H1 (cell line): ENCODE results near the gene VSIR. TPM values are rescaled to one million over a fixed set of nuclear protein-coding genes. Genes with fewer than 3 reads are reported as not detected.

Source experiments
- CTCF ChIA-PET: fragments of 300-600 bp; sonication (Branson Sonifier 250); formaldehyde crosslinking; loops from one replicate; lab custom pipeline; 2021; ENCODE audit not compliant: partially characterized antibody; lab: Charles Lee
- POLR2A ChIA-PET: fragments of 300-600 bp; sonication (Branson Sonifier 250); formaldehyde crosslinking; loops from one replicate; lab custom pipeline; 2021; ENCODE audit warnings: inconsistent platforms; ENCODE audit not compliant: partially characterized antibody; lab: Charles Lee
- DNase-seq, 2 experiments: peaks; one replicate each; pipeline versions ENCODE4 v3.0.0 to v3.0.0-alpha.2; 2010 to 2022; ENCODE audit warnings: low spot score in 2 of 2, low read depth in 1 of 2, mixed read lengths in 1 of 2
- FAIRE-seq: peaks from 2 replicates; lab custom pipeline; 2011; peaks lifted over from hg19 to GRCh38; lab: Jason Lieb, UNC
- H2AFZ ChIP-seq: 2 replicates; pipeline ENCODE4 v1.8.1; 2012; ENCODE audit warnings: low read length, inconsistent platforms
- H2AK5ac ChIP-seq: 2 replicates; pipeline ENCODE4 v1.6.1; 2013; ENCODE audit warnings: low read depth, low read length
- H2BK120ac ChIP-seq: replicated peaks from 2 replicates; pipeline ENCODE3; 2013; ENCODE audit warnings: low read depth, low read length, inconsistent platforms
- H2BK12ac ChIP-seq: 2 replicates; pipeline ENCODE4 v1.6.1; 2013; ENCODE audit warnings: low read depth, low read length
- H2BK15ac ChIP-seq: 2 replicates; pipeline ENCODE4 v1.6.1; 2013; ENCODE audit warnings: low read length
- H2BK20ac ChIP-seq: 2 replicates; pipeline ENCODE4 v1.6.1; 2013; ENCODE audit warnings: low read length
- H2BK5ac ChIP-seq: 2 replicates; pipeline ENCODE4 v1.6.1; 2013; ENCODE audit warnings: low read depth, low read length
- H3K14ac ChIP-seq: 2 replicates; pipeline ENCODE4 v1.6.1; 2013; ENCODE audit warnings: inconsistent platforms; ENCODE audit not compliant: insufficient read length
- H3K18ac ChIP-seq: 2 replicates; pipeline ENCODE4 v1.6.1; 2013; ENCODE audit warnings: low read length; ENCODE audit errors: extremely low read depth
- H3K23ac ChIP-seq: 2 replicates; pipeline ENCODE4 v1.6.1; 2013; ENCODE audit warnings: inconsistent platforms; ENCODE audit not compliant: insufficient read length
- H3K23me2 ChIP-seq: 2 replicates; pipeline ENCODE4 v1.6.1; 2013; ENCODE audit warnings: low read depth, low read length
- H3K27ac ChIP-seq: 2 replicates; pipeline ENCODE4 v1.6.1; 2011; ENCODE audit warnings: low read depth, low read length, inconsistent platforms
- H3K27me3 ChIP-seq, 4 experiments: replicated peaks in 1 of 4; 1 replicate in 1 of 4; 2 replicates in 3 of 4; pipeline versions ENCODE4 v1.6.1 to v1.8.1; 2011 to 2013; ENCODE audit warnings: low read length in 3 of 4, mild to moderate bottlenecking in 3 of 4, inconsistent platforms in 2 of 4, mixed read lengths in 2 of 4, moderate library complexity in 1 of 4; ENCODE audit not compliant: control insufficient read depth in 3 of 4, insufficient read depth in 3 of 4; ENCODE audit errors: extremely low read depth in 1 of 4
- H3K36me3 ChIP-seq, 4 experiments: 2 replicates each; pipeline versions ENCODE4 v1.6.1 to v1.8.1; 2011 to 2013; ENCODE audit warnings: mild to moderate bottlenecking in 4 of 4, low read length in 3 of 4, moderate library complexity in 2 of 4, control low read depth in 1 of 4, inconsistent platforms in 1 of 4; ENCODE audit not compliant: insufficient read depth in 4 of 4, control insufficient read depth in 2 of 4
- H3K4ac ChIP-seq: replicated peaks from 2 replicates; pipeline ENCODE3; 2013; ENCODE audit warnings: low read length, low read depth, mixed read lengths, inconsistent platforms; ENCODE audit not compliant: insufficient read length
- H3K4me1 ChIP-seq, 4 experiments: replicated peaks in 1 of 4; 1 replicate in 1 of 4; 2 replicates in 3 of 4; pipeline versions ENCODE4 v1.6.1 to v1.8.1; 2011 to 2013; ENCODE audit warnings: low read length in 3 of 4, inconsistent platforms in 2 of 4, mixed read lengths in 1 of 4; ENCODE audit not compliant: insufficient read depth in 4 of 4, control insufficient read depth in 3 of 4
- H3K4me2 ChIP-seq, 2 experiments: 2 replicates each; pipeline versions ENCODE4 v1.6.1 to v1.8.1; 2011 to 2013; ENCODE audit warnings: low read depth in 2 of 2, low read length in 2 of 2, control low read depth in 1 of 2, inconsistent platforms in 1 of 2, mild to moderate bottlenecking in 1 of 2; ENCODE audit not compliant: insufficient read depth in 1 of 2
- H3K4me3 ChIP-seq, 4 experiments: fragments of 200-600, 300-600 bp in 1 of 4; sonication (generic), shearing (Covaris generic), sonication (Bioruptor Twin) in 1 of 4; 2 replicates each; pipeline versions ENCODE4 v1.5.1 to v1.8.1; 2011 to 2016; ENCODE audit warnings: low read length in 4 of 4, low read depth in 3 of 4, control low read depth in 2 of 4, inconsistent platforms in 2 of 4, mild to moderate bottlenecking in 2 of 4, mixed read lengths in 1 of 4, moderate library complexity in 1 of 4; ENCODE audit not compliant: insufficient read depth in 2 of 4; ENCODE audit errors: extremely low read depth in 1 of 4
- H3K56ac ChIP-seq: replicated peaks from 2 replicates; pipeline ENCODE3; 2013; ENCODE audit warnings: low read depth, mild to moderate bottlenecking, mixed read lengths, low read length, inconsistent platforms; ENCODE audit not compliant: insufficient read length
- H3K79me1 ChIP-seq: 2 replicates; pipeline ENCODE4 v1.6.1; 2013; ENCODE audit warnings: low read depth, low read length, control low read depth
- H3K79me2 ChIP-seq, 2 experiments: 2 replicates each; pipeline versions ENCODE4 v1.6.1 to v1.8.1; 2012 to 2013; ENCODE audit warnings: low read length in 2 of 2, mild to moderate bottlenecking in 2 of 2, inconsistent platforms in 1 of 2; ENCODE audit not compliant: insufficient read depth in 2 of 2, control insufficient read depth in 1 of 2
- H3K9ac ChIP-seq, 4 experiments: replicated peaks in 1 of 4; 1 replicate in 1 of 4; 2 replicates in 3 of 4; pipeline versions ENCODE4 v1.6.1 to v1.8.1; 2011 to 2013; ENCODE audit warnings: low read depth in 3 of 4, low read length in 3 of 4, control low read depth in 2 of 4, mild to moderate bottlenecking in 2 of 4, moderate library complexity in 2 of 4, inconsistent platforms in 1 of 4; ENCODE audit errors: extremely low read depth in 1 of 4
- H3K9me3 ChIP-seq, 2 experiments: 2 replicates each; pipeline versions ENCODE4 v1.6.1 to v1.8.1; 2012 to 2013; ENCODE audit warnings: mild to moderate bottlenecking in 2 of 2, moderate library complexity in 2 of 2, control low read depth in 1 of 2, inconsistent platforms in 1 of 2, low read depth in 1 of 2, low read length in 1 of 2, mixed read lengths in 1 of 2; ENCODE audit not compliant: insufficient read depth in 2 of 2
- H4K20me1 ChIP-seq, 2 experiments: replicated peaks in 1 of 2; 2 replicates each; pipeline versions ENCODE3 to v1.8.1; 2011 to 2013; ENCODE audit warnings: inconsistent platforms in 2 of 2, low read length in 2 of 2, mild to moderate bottlenecking in 1 of 2; ENCODE audit not compliant: insufficient read depth in 2 of 2, control insufficient read depth in 1 of 2
- H4K5ac ChIP-seq: 2 replicates; pipeline ENCODE4 v1.6.1; 2013; ENCODE audit warnings: low read length, low read depth, mixed read lengths, inconsistent platforms; ENCODE audit not compliant: insufficient read length
- H4K8ac ChIP-seq: 2 replicates; pipeline ENCODE4 v1.8.0; 2013; ENCODE audit warnings: mild to moderate bottlenecking, moderate library complexity, low read length, inconsistent platforms; ENCODE audit not compliant: insufficient read depth; ENCODE audit errors: extremely low read depth
- H4K91ac ChIP-seq: replicated peaks from 2 replicates; pipeline ENCODE3; 2013; ENCODE audit warnings: low read length, mixed read lengths, inconsistent platforms; ENCODE audit not compliant: insufficient read length
- ASH2L ChIP-seq: fragments of 200-600, 300-600 bp; sonication (generic); IDR thresholded peaks from one replicate; pipeline ENCODE4 v1.7.1; 2017; ENCODE audit warnings: low read length
- CHD1 ChIP-seq: IDR thresholded peaks from 2 replicates; pipeline ENCODE4 v1.6.1; 2012; ENCODE audit warnings: low read depth, low read length, improper control_type of control experiment
- EP300 ChIP-seq, 2 experiments: IDR thresholded peaks; 1 replicate in 1 of 2; 2 replicates in 1 of 2; pipeline ENCODE4 v1.6.1; 2011 to 2012; ENCODE audit warnings: low read depth in 2 of 2, low read length in 2 of 2, mild to moderate bottlenecking in 2 of 2, borderline replicate concordance in 1 of 2, inconsistent platforms in 1 of 2, moderate library complexity in 1 of 2
- JUND ChIP-seq: IDR thresholded peaks from 2 replicates; pipeline ENCODE4 v1.6.1; 2011; ENCODE audit warnings: mild to moderate bottlenecking, improper control_type of control experiment, low read length
- KDM4A ChIP-seq: IDR thresholded peaks from one replicate; pipeline ENCODE4 v1.7.1; 2012; ENCODE audit warnings: low read depth, mild to moderate bottlenecking, moderate library complexity, low read length, inconsistent platforms; ENCODE audit not compliant: severe bottlenecking
- MAFK ChIP-seq: IDR thresholded peaks from 2 replicates; pipeline ENCODE4 v1.6.1; 2012; ENCODE audit warnings: low read depth, mild to moderate bottlenecking, improper control_type of control experiment, low read length
- SIN3A ChIP-seq, 2 experiments: IDR thresholded peaks in 1 of 2; conservative IDR thresholded peaks in 1 of 2; 2 replicates each; pipeline ENCODE4 v1.6.1; 2011 to 2012; ENCODE audit warnings: low read length in 2 of 2, improper control_type of control experiment in 1 of 2, low read depth in 1 of 2, mild to moderate bottlenecking in 1 of 2
- SRF ChIP-seq: IDR thresholded peaks from 2 replicates; pipeline ENCODE4 v1.6.1; 2011; ENCODE audit warnings: mild to moderate bottlenecking, low read depth, low read length, moderate library complexity
- SUZ12 ChIP-seq: fragments of 200-600 bp; sonication (generic); IDR thresholded peaks from 2 replicates; pipeline ENCODE4 v1.6.1; 2012; ENCODE audit warnings: mild to moderate bottlenecking, inconsistent platforms, low read length, moderate library complexity, mixed read lengths
- TAF1 ChIP-seq: IDR thresholded peaks from 2 replicates; pipeline ENCODE4 v1.6.1; 2011; ENCODE audit warnings: mild to moderate bottlenecking, low read depth, low read length
- WGBS, 2 experiments: shearing (Covaris generic) in 1 of 2; methylation state at CpG; one replicate each; pipeline versions ENCODE4 v1.1.6 to v1.1.7; 2013 to 2015; ENCODE audit warnings: low lambda C conversion rate in 2 of 2, mixed read lengths in 2 of 2, inconsistent platforms in 1 of 2, low coverage in 1 of 2, missing lambda C conversion rate in 1 of 2; ENCODE audit not compliant: insufficient replicate concordance in 2 of 2, insufficient coverage in 1 of 2, insufficient read length in 1 of 2; ENCODE audit errors: extremely low coverage in 1 of 2, missing lambda C conversion rate in 1 of 2; 5-methylcytosine and 5-hydroxymethylcytosine counted together
- polyA plus RNA-seq, 7 experiments: library from polyadenylated mRNA; depleted of rRNA in 3 of 7; stranded (reverse) in 5 of 7; unstranded in 2 of 7; fragments of >200 nt in 5 of 7; fragments of 200-250 nt in 2 of 7; gene quantifications; 1 replicate in 5 of 7; 2 replicates in 1 of 7; 4 replicates in 1 of 7; pipeline versions ENCODE4 v1.2.1 to v1.2.3, GENCODE V29; 2011 to 2013; ENCODE audit warnings: missing spikeins in 2 of 7, mixed read lengths in 2 of 7
- total RNA-seq: library from RNA; stranded (reverse); fragmentation: NEBNext Ultra II Directional; extraction: Animal tissue kit (Norgen Biotek cat#: 25700); gene quantifications from 2 replicates; pipeline ENCODE4 v1.2.1, GENCODE V29; 2021

Gene VSIR
- total and polyA plus RNA-seq, 2 of the 8 experiments (the other 6 are each of a cell fraction or from before 2014, with no cell fraction given) = 0.33 TPM; not detected in 1

- Histone ChIP-seq H3K4me1 (peaks cover 0 to 14% (median 5%) of the 10 kb centered on the region in 4 experiments; a peak in 6 of 7 replicates), H2BK120ac (no peak within 1 kb of the TSS), H3K4me2 (peak within 1 kb of the TSS; percentile 17 to 27; a peak in 3 of 4 replicates), H2BK5ac (peak within 1 kb of the TSS; percentile 44; the same call in 1 of the 2 replicates), H2AFZ (peak within 1 kb of the TSS; percentile 28), H3K14ac (no peak within 1 kb of the TSS), H3K9ac (no peak within 1 kb of the TSS), H3K79me2 (no peaks in the 10 kb centered on the region), H3K9me3 (no peaks in the 10 kb centered on the region), H4K20me1 (no peaks in the 10 kb centered on the region), H2BK15ac (peak within 1 kb of the TSS; percentile 81; the same call in 1 of the 2 replicates), H4K8ac (0 out of 2 replicates have a peak within 1 kb of the TSS, but pooled peaks have one; percentile 39), H2BK12ac (peak within 1 kb of the TSS; percentile 50; the same call in 1 of the 2 replicates), H3K27ac (no peak within 1 kb of the TSS), H3K18ac (peak within 1 kb of the TSS; percentile 83), H2AK5ac (0 out of 2 replicates have a peak within 1 kb of the TSS, but pooled peaks have one; percentile 53), H3K79me1 (no peaks in the 10 kb centered on the region), H3K23me2 (peaks cover 2% of the 10 kb centered on the region; the same call in 1 of the 2 replicates), H3K4me3 (0 out of 8 replicates have a peak within 1 kb of the TSS, but pooled peaks of 1 of the 4 experiments have one; percentile 21), H4K5ac (peak within 1 kb of the TSS; percentile 27), H3K56ac (no peak within 1 kb of the TSS), H3K4ac (peak within 1 kb of the TSS; percentile 2), H3K23ac (no peak within 1 kb of the TSS), H3K27me3 (peaks cover 0 to 6% (median 0%) of the 10 kb centered on the region in 4 experiments; a peak in 2 of 7 replicates), H3K36me3 (no peaks in the 10 kb centered on the region), H2BK20ac (peak within 1 kb of the TSS; percentile 80; the same call in 1 of the 2 replicates), H4K91ac (peak within 1 kb of the TSS; percentile 34)
- POLR2A ChIA-PET = interaction anchor here (0.7 to 1.6 kb wide), 4 partner anchors 11 to 94 kb away, joined by 3 to 6 read pairs (median 4); no protein-coding TSS in a partner anchor
- CTCF ChIA-PET = interaction anchor here (0.6 to 7.2 kb wide), 21 partner anchors 8 to 499 kb away, joined by 3 to 65 read pairs (median 4); no protein-coding TSS in a partner anchor
- DNase-seq (peak in 1 of 2 experiments; percentile 61), FAIRE-seq (no peak)
- WGBS, 2 experiments = 42% methylated on average over 14 of the region's 14 CpGs; no CpG with 5 or more reads in 1 of the 2 experiments
- TF ChIP-seq SIN3A (conservative IDR thresholded peaks at IDR 0.05 in 1 of 2, IDR thresholded peaks at IDR 0.05 in 1 of 2; ENCODE audit: low read depth in 1 of 2, low read length in 2 of 2) (0 out of 4 replicates have a peak, but pooled peaks of 1 of the 2 experiments have one; percentile 20), CHD1 (peak; percentile 72), EP300 (IDR thresholded peaks at IDR 0.05; ENCODE audit: borderline replicate concordance in 1 of 2, low read depth in 2 of 2, low read length in 2 of 2) (peak in 1 of 2 experiments; percentile 92; a peak in 2 of 3 replicates), ASH2L (no peak), KDM4A (no peak), JUND (peak; percentile 52; the same call in 1 of the 2 replicates), SUZ12 (no peak), TAF1 (no peak), SRF (no peak), MAFK (no peak)
Measured at GRCh38 chr10:71719464-71720201, 53.7 kb downstream of the VSIR start, which contains the start of gene C10orf105. Gene C10orf105 (minus strand): TSS chr10:71719778. CDS start chr10:71716337, 3,441 bp downstream.
